ENCODE data around the gene CACHD1.
A peak's percentile ranks its signal among the peaks of the same experiment; 100 is the strongest.

The CACHD1 gene

GRCh38 chr1:64474133-64474532 is 4.2 kb downstream of the CACHD1 start:
- DNase-seq, result no peak

GRCh38 chr1:64474665-64475439 is 4.9 kb downstream of the CACHD1 start:
- DNase-seq, result no peak

- no peak for DNase-seq
Observed at GRCh38 chr1:64476251-64476952, 6.5 kb downstream of the CACHD1 start.

- no peak for DNase-seq
Observed at GRCh38 chr1:64478594-64479470, 8.9 kb downstream of the CACHD1 start.

GRCh38 chr1:64479874-64480273 is 9.9 kb downstream of the CACHD1 start:
- no peak for DNase-seq

GRCh38 chr1:64480999-64481772 is 11.3 kb downstream of the CACHD1 start:
- DNase-seq, result no peak

GRCh38 chr1:64482128-64482527 is 12.2 kb downstream of the CACHD1 start:
- no peak for DNase-seq

- DNase-seq, result no peak
Observed at GRCh38 chr1:64482720-64483119, 12.8 kb downstream of the CACHD1 start.

- DNase-seq, result no peak
Observed at GRCh38 chr1:64483731-64484414, 13.9 kb downstream of the CACHD1 start.

- DNase-seq, result no peak
Observed at GRCh38 chr1:64484651-64485050, 14.7 kb downstream of the CACHD1 start.

- no peak for DNase-seq
Observed at GRCh38 chr1:64486193-64486592, 16.3 kb downstream of the CACHD1 start.

- peak; percentile 12 for DNase-seq
Observed at GRCh38 chr1:64487061-64487460, 17.1 kb downstream of the CACHD1 start.

GRCh38 chr1:64488862-64489261 is 18.9 kb downstream of the CACHD1 start:
- DNase-seq, result no peak

GRCh38 chr1:64489707-64490106 is 19.8 kb downstream of the CACHD1 start:
- no peak for DNase-seq

GRCh38 chr1:64490213-64490818 is 20.4 kb downstream of the CACHD1 start:
- no peak for DNase-seq

GRCh38 chr1:64492424-64492823 is 22.5 kb downstream of the CACHD1 start:
- DNase-seq, result no peak

- no peak for DNase-seq
Observed at GRCh38 chr1:64493831-64494230, 23.9 kb downstream of the CACHD1 start.

GRCh38 chr1:64494659-64495058 is 24.7 kb downstream of the CACHD1 start:
- DNase-seq, result no peak

- DNase-seq, result no peak
Observed at GRCh38 chr1:64495878-64496277, 25.9 kb downstream of the CACHD1 start.

- no peak for DNase-seq
Observed at GRCh38 chr1:64496606-64497005, 26.7 kb downstream of the CACHD1 start.

GRCh38 chr1:64497088-64497883 is 27.4 kb downstream of the CACHD1 start:
- DNase-seq, result no peak
